PC-9 (cell line): ENCODE measurements around the gene CD44. TPM values are rescaled to one million over a fixed set of nuclear protein-coding genes. Genes with fewer than 3 reads are reported as not detected.

ENCODE experiments used
- BruUV-seq: library from RNA; stranded (reverse); fragments of 400-500 nt; replicated peaks from 2 replicates; lab custom pipeline; 2021; lab: Mats Ljungman, UMichigan
- CTCF ChIA-PET: fragments of 300-600 bp; sonication (Branson Sonifier 250); formaldehyde crosslinking; loops from one replicate; lab custom pipeline; 2022; ENCODE audit warnings: antibody characterized with exemption; lab: Charles Lee
- POLR2A ChIA-PET: fragments of 300-600 bp; sonication (Branson Sonifier 250); formaldehyde crosslinking; loops from one replicate; lab custom pipeline; 2022; ENCODE audit warnings: antibody characterized with exemption; ENCODE audit not compliant: unreplicated experiment; lab: Charles Lee
- DNase-seq, 2 experiments: peaks; one replicate each; pipeline versions ENCODE4 v3.0.0 to v3.0.0-alpha.2; 2015 to 2022; ENCODE audit warnings: mixed read lengths in 1 of 2
- H2AFZ ChIP-seq: fragments of 200-600 bp; sonication (generic); 2 replicates; pipeline ENCODE4 v1.8.1; 2017; ENCODE audit warnings: antibody characterized with exemption
- H3F3A ChIP-seq: fragments of 200-600 bp; sonication (generic); 2 replicates; pipeline ENCODE4 v1.8.1; 2017; ENCODE audit warnings: antibody characterized with exemption, mild to moderate bottlenecking, low read depth; ENCODE audit not compliant: insufficient read depth
- H3K27ac ChIP-seq: fragments of 200-600 bp; sonication (generic); 2 replicates; pipeline ENCODE4 v1.6.1; 2016; ENCODE audit warnings: mixed run types
- H3K27me3 ChIP-seq: fragments of 200-600 bp; sonication (generic); 2 replicates; pipeline ENCODE4 v1.6.1; 2016; ENCODE audit warnings: low read depth, mixed run types; ENCODE audit not compliant: insufficient read depth
- H3K36me3 ChIP-seq: fragments of 200-600 bp; sonication (generic); 2 replicates; pipeline ENCODE4 v1.6.1; 2016; ENCODE audit warnings: low read depth, mixed run types
- H3K4me1 ChIP-seq: fragments of 200-600 bp; sonication (generic); replicated peaks from 2 replicates; pipeline ENCODE4 v1.6.1; 2016; ENCODE audit warnings: mixed run types; ENCODE audit not compliant: insufficient read depth
- H3K4me2 ChIP-seq: fragments of 200-600 bp; sonication (generic); 2 replicates; pipeline ENCODE4 v1.6.1; 2017; ENCODE audit warnings: mixed run types
- H3K4me3 ChIP-seq: fragments of 200-600 bp; sonication (generic); 2 replicates; pipeline ENCODE4 v1.6.1; 2016; ENCODE audit warnings: mixed run types
- H3K79me2 ChIP-seq: fragments of 200-600 bp; sonication (generic); 2 replicates; pipeline ENCODE4 v1.6.1; 2017; ENCODE audit warnings: low read depth, mixed run types
- H3K9me2 ChIP-seq: fragments of 200-600 bp; sonication (generic); 2 replicates; pipeline ENCODE4 v1.8.1; 2017; ENCODE audit warnings: mild to moderate bottlenecking; ENCODE audit not compliant: insufficient read depth
- H3K9me3 ChIP-seq: fragments of 200-600 bp; sonication (generic); 2 replicates; pipeline ENCODE4 v1.8.1; 2016; ENCODE audit warnings: low read depth; ENCODE audit not compliant: insufficient read depth
- H4K20me1 ChIP-seq: fragments of 200-600 bp; sonication (generic); 2 replicates; pipeline ENCODE4 v1.8.1; 2017; ENCODE audit not compliant: insufficient read depth
- CTCF ChIP-seq: fragments of 200-600 bp; sonication (generic); conservative IDR thresholded peaks from 2 replicates; pipeline ENCODE4 v1.6.1; 2017; ENCODE audit warnings: mixed run types, antibody characterized with exemption, mild to moderate bottlenecking, moderate library complexity
- EZH2 ChIP-seq: fragments of 200-600 bp; sonication (generic); IDR thresholded peaks from 2 replicates; pipeline ENCODE4 v1.8.0; 2017; ENCODE audit warnings: antibody characterized with exemption, low read depth
- intact Hi-C: fragments of 100-400 bp; cut with micrococcal nuclease; formaldehyde crosslinking; loops from one replicate; pipeline ENCODE4 v1.10.0; 2022; ENCODE audit not compliant: unreplicated experiment
- total RNA-seq: library from RNA; stranded (reverse); gene quantifications from 2 replicates; pipeline ENCODE4 v1.2.3, GENCODE V29; 2021

The CD44 gene
- total RNA-seq, 1 experiment from 2014 or later = 775 TPM

GRCh38 chr11:35134403-35135148 is 4.4 kb upstream of the CD44 start:
- H3K27ac ChIP-seq = no peak overlapping the region
- no peaks in the 10 kb centered on the region for H4K20me1 ChIP-seq
- ChIA-PET POLR2A (no interaction called here), CTCF (no interaction called here)
- no peak overlapping the region for H3K4me3 ChIP-seq
- H3K79me2 ChIP-seq = peaks cover 24% of the 10 kb centered on the region
- peaks cover 28% of the 10 kb centered on the region for H3K4me1 ChIP-seq
- no peaks in the 10 kb centered on the region for H3K36me3 ChIP-seq
- TF ChIP-seq CTCF (no peak), EZH2 (no peak)
- no peaks in the 10 kb centered on the region for H3K9me3 ChIP-seq
- H3F3A ChIP-seq = 0 out of 2 replicates have a peak, but pooled peaks cover 3% of the 10 kb centered on the region
- H2AFZ ChIP-seq = no peak overlapping the region
- H3K9me2 ChIP-seq = no peaks in the 10 kb centered on the region
- BruUV-seq = no TSS peak
- DNase-seq = no peak
- H3K27me3 ChIP-seq = no peaks in the 10 kb centered on the region
- intact Hi-C loops = loop anchor here (5.0 kb wide), 1 partner anchor 1087 kb away; no protein-coding TSS in a partner anchor
- H3K4me2 ChIP-seq = no peak overlapping the region

- Histone ChIP-seq H3K4me2 (no peak overlapping the region), H4K20me1 (peaks cover 6% of the 10 kb centered on the region; the same call in 1 of the 2 replicates), H3K9me3 (no peaks in the 10 kb centered on the region), H3K36me3 (peaks cover 3% of the 10 kb centered on the region), H3K9me2 (no peaks in the 10 kb centered on the region), H3K27ac (no peak overlapping the region), H3K79me2 (peaks cover 31% of the 10 kb centered on the region), H3K4me3 (no peak overlapping the region), H3K27me3 (no peaks in the 10 kb centered on the region), H3K4me1 (peaks cover 28% of the 10 kb centered on the region), H3F3A (peaks cover 8% of the 10 kb centered on the region; the same call in 1 of the 2 replicates), H2AFZ (no peak overlapping the region)
- TF ChIP-seq CTCF (no peak), EZH2 (no peak)
- ChIA-PET CTCF (no interaction called here), POLR2A (no interaction called here)
- no peak for DNase-seq
- BruUV-seq = no TSS peak
- intact Hi-C loops = loop anchor here (5.0 kb wide), 1 partner anchor 1088 kb away; no protein-coding TSS in a partner anchor
Observed at GRCh38 chr11:35135222-35135621, 3.7 kb upstream of the CD44 start.

GRCh38 chr11:35136311-35136710 is 2.7 kb upstream of the CD44 start:
- ChIA-PET POLR2A (interaction anchor here (0.7 kb wide), 1 partner anchor 16 kb away, joined by 4 read pairs; no protein-coding TSS in a partner anchor), CTCF (no interaction called here)
- Histone ChIP-seq H4K20me1 (peaks cover 16% of the 10 kb centered on the region), H3K27ac (no peak overlapping the region), H3K9me3 (no peaks in the 10 kb centered on the region), H3K79me2 (peaks cover 42% of the 10 kb centered on the region), H2AFZ (no peak overlapping the region), H3F3A (peaks cover 17% of the 10 kb centered on the region; the same call in 1 of the 2 replicates), H3K4me3 (no peak overlapping the region), H3K4me2 (no peak overlapping the region), H3K4me1 (peaks cover 37% of the 10 kb centered on the region), H3K36me3 (peaks cover 14% of the 10 kb centered on the region), H3K27me3 (no peaks in the 10 kb centered on the region), H3K9me2 (no peaks in the 10 kb centered on the region)
- no TSS peak for BruUV-seq
- DNase-seq = no peak
- TF ChIP-seq CTCF = no peak
- no peak for TF ChIP-seq EZH2
- intact Hi-C loops = loop anchor here (5.0 kb wide), 1 partner anchor 1089 kb away; no protein-coding TSS in a partner anchor
